ENCODE results near the gene AMOTL2. TPM values are rescaled to one million over a fixed set of nuclear protein-coding genes. Genes with fewer than 3 reads are reported as not detected.

AMOTL2 gene
- total and polyA plus RNA-seq, 10 of the 15 experiments (the other 5 are each of a cell fraction or from before 2014, with no cell fraction given), result 0.20 to 0.33 TPM; not detected in 8

DNA sequence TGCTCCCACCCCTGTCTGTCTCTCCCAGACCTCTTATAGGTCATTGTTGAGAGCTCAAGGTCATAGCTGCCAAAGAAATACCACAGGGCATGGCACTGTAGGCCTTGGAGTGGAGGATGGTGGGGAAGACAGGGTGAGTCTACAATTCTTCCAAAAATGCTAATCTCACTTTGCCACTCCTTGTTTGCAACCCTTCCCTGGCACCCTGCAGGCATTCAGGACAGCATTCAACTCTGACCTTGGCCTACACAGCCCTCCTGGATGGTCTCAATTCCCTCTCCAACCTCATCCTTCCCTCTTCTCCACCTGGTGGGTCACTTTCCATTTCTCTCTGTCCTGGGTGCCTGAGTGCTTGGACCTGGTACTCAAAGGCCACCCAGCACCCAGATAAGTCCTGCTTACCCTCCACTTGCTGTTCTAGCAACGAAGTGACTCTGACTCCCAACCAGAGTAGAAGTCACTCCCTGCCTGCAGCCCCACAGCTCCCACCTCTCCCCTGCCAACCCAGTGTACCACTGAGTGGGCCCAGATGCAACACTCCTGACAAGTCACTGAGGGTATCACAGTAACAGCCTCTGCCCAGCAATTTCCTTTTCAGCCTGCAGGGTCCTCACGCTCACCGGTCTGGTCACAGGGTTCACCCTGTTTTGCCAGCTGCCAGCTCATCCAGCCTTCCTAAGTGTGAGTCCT lies 36.6 kb downstream of the AMOTL2 start:
- CTCF ChIA-PET, result interaction anchor here (0.5 kb wide), 1 partner anchor 228 kb away, joined by 6 read pairs; no protein-coding TSS in a partner anchor
- WGBS (ENCODE audit: insufficient coverage, insufficient replicate concordance, low lambda C conversion rate, missing lambda C conversion rate), result 62% methylated on average over 3 of the region's 3 CpGs
- BruUV-seq (replicated peaks), result no TSS peak

More for the DNA sequence above, 36.6 kb downstream of the AMOTL2 start:
- no peaks in the 10 kb centered on the region for H3K79me2 ChIP-seq (ENCODE audit: control insufficient read depth, insufficient read depth, low read length)
- ATAC-seq (no peak; the same call in 2 of the 3 replicates), FAIRE-seq (no peak), DNase-seq (ENCODE audit: low read depth, low spot score) (no peak)
- TF ChIP-seq, protein P1, sequence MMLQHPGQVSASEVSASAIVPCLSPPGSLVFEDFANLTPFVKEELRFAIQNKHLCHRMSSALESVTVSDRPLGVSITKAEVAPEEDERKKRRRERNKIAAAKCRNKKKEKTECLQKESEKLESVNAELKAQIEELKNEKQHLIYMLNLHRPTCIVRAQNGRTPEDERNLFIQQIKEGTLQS (IDR thresholded peaks at IDR 0.05; ENCODE audit: borderline replicate concordance, extremely low read depth, low read depth, low read length), result no peak
- TF ChIP-seq NFYB (IDR thresholded peaks at IDR 0.05; ENCODE audit: insufficient read depth, low read depth, low read length), result no peak
- no peak for TF ChIP-seq MLLT1 (IDR thresholded peaks at IDR 0.05)
- no peak for TF ChIP-seq BRCA1 (IDR thresholded peaks at IDR 0.05; ENCODE audit: low read depth, low read length)
- TF ChIP-seq, protein P2, sequence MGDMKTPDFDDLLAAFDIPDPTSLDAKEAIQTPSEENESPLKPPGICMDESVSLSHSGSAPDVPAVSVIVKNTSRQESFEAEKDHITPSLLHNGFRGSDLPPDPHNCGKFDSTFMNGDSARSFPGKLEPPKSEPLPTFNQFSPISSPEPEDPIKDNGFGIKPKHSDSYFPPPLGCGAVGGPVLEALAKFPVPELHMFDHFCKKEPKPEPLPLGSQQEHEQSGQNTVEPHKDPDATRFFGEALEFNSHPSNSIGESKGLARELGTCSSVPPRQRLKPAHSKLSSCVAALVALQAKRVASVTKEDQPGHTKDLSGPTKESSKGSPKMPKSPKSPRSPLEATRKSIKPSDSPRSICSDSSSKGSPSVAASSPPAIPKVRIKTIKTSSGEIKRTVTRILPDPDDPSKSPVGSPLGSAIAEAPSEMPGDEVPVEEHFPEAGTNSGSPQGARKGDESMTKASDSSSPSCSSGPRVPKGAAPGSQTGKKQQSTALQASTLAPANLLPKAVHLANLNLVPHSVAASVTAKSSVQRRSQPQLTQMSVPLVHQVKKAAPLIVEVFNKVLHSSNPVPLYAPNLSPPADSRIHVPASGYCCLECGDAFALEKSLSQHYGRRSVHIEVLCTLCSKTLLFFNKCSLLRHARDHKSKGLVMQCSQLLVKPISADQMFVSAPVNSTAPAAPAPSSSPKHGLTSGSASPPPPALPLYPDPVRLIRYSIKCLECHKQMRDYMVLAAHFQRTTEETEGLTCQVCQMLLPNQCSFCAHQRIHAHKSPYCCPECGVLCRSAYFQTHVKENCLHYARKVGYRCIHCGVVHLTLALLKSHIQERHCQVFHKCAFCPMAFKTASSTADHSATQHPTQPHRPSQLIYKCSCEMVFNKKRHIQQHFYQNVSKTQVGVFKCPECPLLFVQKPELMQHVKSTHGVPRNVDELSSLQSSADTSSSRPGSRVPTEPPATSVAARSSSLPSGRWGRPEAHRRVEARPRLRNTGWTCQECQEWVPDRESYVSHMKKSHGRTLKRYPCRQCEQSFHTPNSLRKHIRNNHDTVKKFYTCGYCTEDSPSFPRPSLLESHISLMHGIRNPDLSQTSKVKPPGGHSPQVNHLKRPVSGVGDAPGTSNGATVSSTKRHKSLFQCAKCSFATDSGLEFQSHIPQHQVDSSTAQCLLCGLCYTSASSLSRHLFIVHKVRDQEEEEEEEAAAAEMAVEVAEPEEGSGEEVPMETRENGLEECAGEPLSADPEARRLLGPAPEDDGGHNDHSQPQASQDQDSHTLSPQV (IDR thresholded peaks at IDR 0.05), result no peak
- no peak for TF ChIP-seq RUNX3 (IDR thresholded peaks at IDR 0.05; ENCODE audit: low read length)
- no peak for TF ChIP-seq CHD4 (IDR thresholded peaks at IDR 0.05)
- TF ChIP-seq SKIL (IDR thresholded peaks at IDR 0.05; ENCODE audit: low read depth, poor library complexity, severe bottlenecking), result no peak
- TF ChIP-seq HDGF (IDR thresholded peaks at IDR 0.05), result no peak
- no peak for TF ChIP-seq ZZZ3 (IDR thresholded peaks at IDR 0.05; ENCODE audit: control insufficient read depth, insufficient read length, low read depth)
- TF ChIP-seq SIN3A (IDR thresholded peaks at IDR 0.05; ENCODE audit: low read depth, low read length), result no peak
- TF ChIP-seq TAF1 (IDR thresholded peaks at IDR 0.05; ENCODE audit: borderline replicate concordance, low read depth, low read length), result no peak
- TF ChIP-seq MXI1 (IDR thresholded peaks at IDR 0.05; ENCODE audit: low read depth, low read length), result no peak
- TF ChIP-seq TARDBP (IDR thresholded peaks at IDR 0.05; ENCODE audit: borderline replicate concordance), result no peak
- no peak for TF ChIP-seq IRF4 (IDR thresholded peaks at IDR 0.05; ENCODE audit: low read depth, low read length)
- TF ChIP-seq MYC (IDR thresholded peaks at IDR 0.05; ENCODE audit: insufficient read depth, insufficient read length, insufficient replicate concordance, low read length, severe bottlenecking), result no peak
- no peak for TF ChIP-seq RB1 (IDR thresholded peaks at IDR 0.05; ENCODE audit: borderline replicate concordance)
- H3K4me2 ChIP-seq (ENCODE audit: control insufficient read depth, insufficient read depth), result no peak overlapping the region
- no peaks in the 10 kb centered on the region for H4K20me1 ChIP-seq (ENCODE audit: control insufficient read depth, insufficient read depth)
- no peak overlapping the region for H3K9ac ChIP-seq (ENCODE audit: control insufficient read depth, insufficient read depth, low read length)
- SMC1A ChIA-PET (ENCODE audit: uncharacterized antibody, unreplicated experiment), result no interaction called here
- no peaks in the 10 kb centered on the region; a peak in 1 of 4 replicates for H3K27me3 ChIP-seq (replicated peaks in 1 of 2; ENCODE audit: control insufficient read depth in 2 of 2, insufficient read depth in 2 of 2, low read length in 1 of 2)
- no peak overlapping the region for H2AFZ ChIP-seq (ENCODE audit: control insufficient read depth, low read depth, low read length)
- no peaks in the 10 kb centered on the region; the same call in 2 of the 3 replicates for H3K9me3 ChIP-seq (replicated peaks; ENCODE audit: control insufficient read depth, insufficient read depth, low read length)
- POLR2A ChIA-PET, result no interaction called here
- in situ Hi-C loops (cut with MboI), result no loop called here
- RAD21 ChIA-PET (ENCODE audit: unreplicated experiment), result no interaction called here
- no peak overlapping the region for H3K27ac ChIP-seq (ENCODE audit: control insufficient read depth, insufficient read depth)
- no peaks in the 10 kb centered on the region for H3K36me3 ChIP-seq (ENCODE audit: control insufficient read depth in 2 of 2, insufficient read depth in 2 of 2, low read length in 1 of 2)
- intact Hi-C loops (cut with micrococcal nuclease; ENCODE audit: unreplicated experiment), result no loop called here
- H3K4me3 ChIP-seq, result no peak overlapping the region
- H3K4me1 ChIP-seq (ENCODE audit: control insufficient read depth, insufficient read depth, low read length), result no peaks in the 10 kb centered on the region
